ENCODE results near the gene EIF3C.
"Not testable (repeated sequence)": the region's sequence is repeated elsewhere in the genome, so short reads cannot be mapped to it uniquely, and the experiment has no call there.

EIF3C gene

GRCh38 chr16:28740631-28741030 is 29.4 kb downstream of the EIF3C start:
- not testable (repeated sequence) for H2AFZ ChIP-seq (ENCODE audit: low read depth, low read length); H3K4me2 ChIP-seq (ENCODE audit: insufficient read depth, low read length); H3K9me3 ChIP-seq (ENCODE audit: insufficient read depth, low read length, severe bottlenecking); H3K36me3 ChIP-seq (ENCODE audit: insufficient read depth, low read length); H3K9ac ChIP-seq (ENCODE audit: low read depth, low read length); H3K4me1 ChIP-seq (ENCODE audit: insufficient read depth, low read length); DNase-seq; H3K27me3 ChIP-seq (ENCODE audit: insufficient read depth, low read length, poor library complexity); H3K79me2 ChIP-seq (ENCODE audit: insufficient read depth, low read length); H3K27ac ChIP-seq (ENCODE audit: low read length); H3K4me3 ChIP-seq (ENCODE audit: low read depth in 1 of 2, low read length in 2 of 2); ATAC-seq (ENCODE audit: insufficient read depth, low read depth); H4K20me1 ChIP-seq (ENCODE audit: insufficient read depth, low read length)

GRCh38 chr16:28741295-28741694 is 30.0 kb downstream of the EIF3C start:
- ATAC-seq (ENCODE audit: insufficient read depth, low read depth) = peak; percentile 12; the same call in 1 of the 3 replicates
- not testable (repeated sequence) for DNase-seq; H4K20me1 ChIP-seq (ENCODE audit: insufficient read depth, low read length)

GRCh38 chr16:28746618-28747350 is 35.5 kb downstream of the EIF3C start:
- H3K9ac ChIP-seq (ENCODE audit: low read depth, low read length); H3K27ac ChIP-seq (ENCODE audit: low read length); H3K4me2 ChIP-seq (ENCODE audit: insufficient read depth, low read length); H3K79me2 ChIP-seq (ENCODE audit: insufficient read depth, low read length); H3K4me3 ChIP-seq (ENCODE audit: low read depth in 1 of 2, low read length in 2 of 2); H3K36me3 ChIP-seq (ENCODE audit: insufficient read depth, low read length); H3K4me1 ChIP-seq (ENCODE audit: insufficient read depth, low read length); DNase-seq; H2AFZ ChIP-seq (ENCODE audit: low read depth, low read length); ATAC-seq (ENCODE audit: insufficient read depth, low read depth); H3K27me3 ChIP-seq (ENCODE audit: insufficient read depth, low read length, poor library complexity); H4K20me1 ChIP-seq (ENCODE audit: insufficient read depth, low read length); H3K9me3 ChIP-seq (ENCODE audit: insufficient read depth, low read length, severe bottlenecking): not testable (repeated sequence)

More at GRCh38 chr16:28741295-28741694, 30.0 kb downstream of the EIF3C start:
- H3K4me1 ChIP-seq (ENCODE audit: insufficient read depth, low read length); H3K79me2 ChIP-seq (ENCODE audit: insufficient read depth, low read length); H3K4me2 ChIP-seq (ENCODE audit: insufficient read depth, low read length); H3K9ac ChIP-seq (ENCODE audit: low read depth, low read length); H3K27me3 ChIP-seq (ENCODE audit: insufficient read depth, low read length, poor library complexity); H3K27ac ChIP-seq (ENCODE audit: low read length); H3K9me3 ChIP-seq (ENCODE audit: insufficient read depth, low read length, severe bottlenecking); H3K36me3 ChIP-seq (ENCODE audit: insufficient read depth, low read length); H2AFZ ChIP-seq (ENCODE audit: low read depth, low read length); H3K4me3 ChIP-seq (ENCODE audit: low read depth in 1 of 2, low read length in 2 of 2): not testable (repeated sequence)

- H3K27ac ChIP-seq (ENCODE audit: low read length); H4K20me1 ChIP-seq (ENCODE audit: insufficient read depth, low read length); H3K27me3 ChIP-seq (ENCODE audit: insufficient read depth, low read length, poor library complexity); H3K4me1 ChIP-seq (ENCODE audit: insufficient read depth, low read length); H3K9me3 ChIP-seq (ENCODE audit: insufficient read depth, low read length, severe bottlenecking); H3K79me2 ChIP-seq (ENCODE audit: insufficient read depth, low read length); H3K36me3 ChIP-seq (ENCODE audit: insufficient read depth, low read length): not testable (repeated sequence)
- H3K9ac ChIP-seq (ENCODE audit: low read depth, low read length) = peak overlapping the region; percentile 45
- DNase-seq = peak; percentile 55
- peak overlapping the region; percentile 64 for H3K4me2 ChIP-seq (ENCODE audit: insufficient read depth, low read length)
- H2AFZ ChIP-seq (ENCODE audit: low read depth, low read length) = peak overlapping the region; percentile 62; the same call in 1 of the 2 replicates
- ATAC-seq (ENCODE audit: insufficient read depth, low read depth) = peak; percentile 96
- peak overlapping the region in 1 of 2 experiments; percentile 50; a peak in 2 of 4 replicates for H3K4me3 ChIP-seq (ENCODE audit: low read depth in 1 of 2, low read length in 2 of 2)
Measured at GRCh38 chr16:28749997-28750465, 38.8 kb downstream of the EIF3C start.

GRCh38 chr16:28750469-28751067 is 39.3 kb downstream of the EIF3C start:
- not testable (repeated sequence) for H3K4me3 ChIP-seq (ENCODE audit: low read depth in 1 of 2, low read length in 2 of 2); DNase-seq; H3K27ac ChIP-seq (ENCODE audit: low read length); H3K4me2 ChIP-seq (ENCODE audit: insufficient read depth, low read length); H2AFZ ChIP-seq (ENCODE audit: low read depth, low read length); H4K20me1 ChIP-seq (ENCODE audit: insufficient read depth, low read length); H3K27me3 ChIP-seq (ENCODE audit: insufficient read depth, low read length, poor library complexity); H3K9me3 ChIP-seq (ENCODE audit: insufficient read depth, low read length, severe bottlenecking); H3K4me1 ChIP-seq (ENCODE audit: insufficient read depth, low read length); H3K9ac ChIP-seq (ENCODE audit: low read depth, low read length); H3K36me3 ChIP-seq (ENCODE audit: insufficient read depth, low read length); H3K79me2 ChIP-seq (ENCODE audit: insufficient read depth, low read length)
- ATAC-seq (ENCODE audit: insufficient read depth, low read depth) = peak; percentile 66

GRCh38 chr16:28751487-28751886 is 40.2 kb downstream of the EIF3C start, which contains the start of gene NPIPB9:
Gene NPIPB9, plus strand, starts transcription at chr16:28751787.
- H3K4me1 ChIP-seq (ENCODE audit: insufficient read depth, low read length); H3K9ac ChIP-seq (ENCODE audit: low read depth, low read length); H3K36me3 ChIP-seq (ENCODE audit: insufficient read depth, low read length); H3K4me2 ChIP-seq (ENCODE audit: insufficient read depth, low read length); DNase-seq; H3K27ac ChIP-seq (ENCODE audit: low read length); H4K20me1 ChIP-seq (ENCODE audit: insufficient read depth, low read length); H2AFZ ChIP-seq (ENCODE audit: low read depth, low read length); H3K4me3 ChIP-seq (ENCODE audit: low read depth in 1 of 2, low read length in 2 of 2); H3K27me3 ChIP-seq (ENCODE audit: insufficient read depth, low read length, poor library complexity); ATAC-seq (ENCODE audit: insufficient read depth, low read depth); H3K79me2 ChIP-seq (ENCODE audit: insufficient read depth, low read length); H3K9me3 ChIP-seq (ENCODE audit: insufficient read depth, low read length, severe bottlenecking): not testable (repeated sequence)

GRCh38 chr16:28781697-28782096 is 70.4 kb downstream of the EIF3C start:
- DNase-seq; H3K27me3 ChIP-seq (ENCODE audit: insufficient read depth, low read length, poor library complexity); H3K9ac ChIP-seq (ENCODE audit: low read depth, low read length); H3K79me2 ChIP-seq (ENCODE audit: insufficient read depth, low read length); H3K4me1 ChIP-seq (ENCODE audit: insufficient read depth, low read length); H2AFZ ChIP-seq (ENCODE audit: low read depth, low read length); H3K27ac ChIP-seq (ENCODE audit: low read length); H3K4me2 ChIP-seq (ENCODE audit: insufficient read depth, low read length); H4K20me1 ChIP-seq (ENCODE audit: insufficient read depth, low read length); H3K4me3 ChIP-seq (ENCODE audit: low read depth in 1 of 2, low read length in 2 of 2); H3K9me3 ChIP-seq (ENCODE audit: insufficient read depth, low read length, severe bottlenecking); H3K36me3 ChIP-seq (ENCODE audit: insufficient read depth, low read length): not testable (repeated sequence)
- ATAC-seq (ENCODE audit: insufficient read depth, low read depth) = peak; percentile 79

GRCh38 chr16:28782357-28782756 is 71.1 kb downstream of the EIF3C start:
- H3K27ac ChIP-seq (ENCODE audit: low read length); H3K4me1 ChIP-seq (ENCODE audit: insufficient read depth, low read length); ATAC-seq (ENCODE audit: insufficient read depth, low read depth); H3K9ac ChIP-seq (ENCODE audit: low read depth, low read length); H3K4me3 ChIP-seq (ENCODE audit: low read depth in 1 of 2, low read length in 2 of 2); H3K27me3 ChIP-seq (ENCODE audit: insufficient read depth, low read length, poor library complexity); H3K36me3 ChIP-seq (ENCODE audit: insufficient read depth, low read length); H2AFZ ChIP-seq (ENCODE audit: low read depth, low read length); H3K4me2 ChIP-seq (ENCODE audit: insufficient read depth, low read length); DNase-seq; H3K79me2 ChIP-seq (ENCODE audit: insufficient read depth, low read length); H3K9me3 ChIP-seq (ENCODE audit: insufficient read depth, low read length, severe bottlenecking); H4K20me1 ChIP-seq (ENCODE audit: insufficient read depth, low read length): not testable (repeated sequence)

All from DND-41 (cell line).